ENCODE results near the gene ITGB1.

Gene ITGB1

DNA sequence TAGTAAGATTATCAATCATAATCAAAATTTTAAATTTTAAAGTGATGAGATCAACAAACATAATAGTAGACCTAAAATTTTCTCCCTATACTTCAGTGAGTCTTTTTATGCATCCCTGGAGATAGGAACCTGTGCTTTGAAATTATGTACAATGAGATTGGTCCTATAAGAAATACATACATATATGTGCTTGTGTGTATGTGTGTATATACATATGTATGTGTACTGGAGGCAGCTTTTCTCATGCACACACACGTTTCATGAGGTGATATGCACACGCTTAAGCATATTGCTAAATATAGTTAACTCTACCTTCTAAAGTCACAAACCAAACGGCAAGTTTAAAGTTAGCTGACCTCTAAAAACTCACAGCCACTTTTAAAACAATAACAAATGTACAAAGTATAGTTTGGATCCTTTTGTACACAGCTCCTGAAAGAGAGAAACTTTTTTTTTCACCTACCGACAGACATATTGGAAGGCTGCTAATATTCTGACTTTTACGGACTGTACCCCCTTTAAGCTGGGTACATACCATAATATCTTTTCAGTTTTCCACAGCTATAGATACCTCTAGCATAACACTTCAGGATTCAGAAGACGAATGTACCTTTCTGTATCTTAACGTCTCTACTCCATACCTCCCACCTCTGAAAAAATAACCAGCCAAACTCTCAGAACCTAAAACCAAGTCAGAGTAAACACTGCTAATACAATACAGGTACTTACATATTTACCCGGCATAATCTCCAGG, 3.3 kb downstream of the ITGB1 start:
- DNase-seq (ENCODE audit: low spot score) = no peak
- in situ Hi-C loops (cut with MboI; ENCODE audit: low pct_unique_long_range_greater_than_20kb, low sequenced_read_pairs, unreplicated experiment) = no loop called here
- TF ChIP-seq, protein P1, sequence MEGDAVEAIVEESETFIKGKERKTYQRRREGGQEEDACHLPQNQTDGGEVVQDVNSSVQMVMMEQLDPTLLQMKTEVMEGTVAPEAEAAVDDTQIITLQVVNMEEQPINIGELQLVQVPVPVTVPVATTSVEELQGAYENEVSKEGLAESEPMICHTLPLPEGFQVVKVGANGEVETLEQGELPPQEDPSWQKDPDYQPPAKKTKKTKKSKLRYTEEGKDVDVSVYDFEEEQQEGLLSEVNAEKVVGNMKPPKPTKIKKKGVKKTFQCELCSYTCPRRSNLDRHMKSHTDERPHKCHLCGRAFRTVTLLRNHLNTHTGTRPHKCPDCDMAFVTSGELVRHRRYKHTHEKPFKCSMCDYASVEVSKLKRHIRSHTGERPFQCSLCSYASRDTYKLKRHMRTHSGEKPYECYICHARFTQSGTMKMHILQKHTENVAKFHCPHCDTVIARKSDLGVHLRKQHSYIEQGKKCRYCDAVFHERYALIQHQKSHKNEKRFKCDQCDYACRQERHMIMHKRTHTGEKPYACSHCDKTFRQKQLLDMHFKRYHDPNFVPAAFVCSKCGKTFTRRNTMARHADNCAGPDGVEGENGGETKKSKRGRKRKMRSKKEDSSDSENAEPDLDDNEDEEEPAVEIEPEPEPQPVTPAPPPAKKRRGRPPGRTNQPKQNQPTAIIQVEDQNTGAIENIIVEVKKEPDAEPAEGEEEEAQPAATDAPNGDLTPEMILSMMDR (IDR thresholded peaks at IDR 0.05; ENCODE audit: extremely low read depth, insufficient read depth, missing control alignments) = no peak

DNA sequence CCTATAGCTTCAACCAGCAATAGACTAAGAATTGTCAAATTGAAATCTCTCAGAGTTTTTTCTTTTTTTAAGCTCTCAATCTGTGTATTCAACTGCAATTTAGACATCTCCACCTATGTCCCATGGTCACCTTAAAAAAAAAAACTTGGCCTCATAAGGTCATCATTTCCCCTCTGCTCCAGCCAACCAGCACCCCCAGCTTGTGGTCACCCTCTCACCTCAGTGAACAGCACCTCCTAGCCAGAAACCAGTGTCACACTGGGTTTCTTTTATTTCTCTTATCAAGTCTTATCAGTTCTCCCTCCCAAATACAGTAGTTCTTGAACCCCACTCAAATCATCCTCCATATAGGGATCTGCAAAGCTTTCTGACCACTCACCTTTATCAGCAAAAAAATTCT, 4.0 kb downstream of the ITGB1 start:
- TF ChIP-seq, protein P1 (IDR thresholded peaks at IDR 0.05; ENCODE audit: extremely low read depth, insufficient read depth, missing control alignments) = peak; percentile 39
- no peak for DNase-seq (ENCODE audit: low spot score)
- in situ Hi-C loops (cut with MboI; ENCODE audit: low pct_unique_long_range_greater_than_20kb, low sequenced_read_pairs, unreplicated experiment) = no loop called here

DNA sequence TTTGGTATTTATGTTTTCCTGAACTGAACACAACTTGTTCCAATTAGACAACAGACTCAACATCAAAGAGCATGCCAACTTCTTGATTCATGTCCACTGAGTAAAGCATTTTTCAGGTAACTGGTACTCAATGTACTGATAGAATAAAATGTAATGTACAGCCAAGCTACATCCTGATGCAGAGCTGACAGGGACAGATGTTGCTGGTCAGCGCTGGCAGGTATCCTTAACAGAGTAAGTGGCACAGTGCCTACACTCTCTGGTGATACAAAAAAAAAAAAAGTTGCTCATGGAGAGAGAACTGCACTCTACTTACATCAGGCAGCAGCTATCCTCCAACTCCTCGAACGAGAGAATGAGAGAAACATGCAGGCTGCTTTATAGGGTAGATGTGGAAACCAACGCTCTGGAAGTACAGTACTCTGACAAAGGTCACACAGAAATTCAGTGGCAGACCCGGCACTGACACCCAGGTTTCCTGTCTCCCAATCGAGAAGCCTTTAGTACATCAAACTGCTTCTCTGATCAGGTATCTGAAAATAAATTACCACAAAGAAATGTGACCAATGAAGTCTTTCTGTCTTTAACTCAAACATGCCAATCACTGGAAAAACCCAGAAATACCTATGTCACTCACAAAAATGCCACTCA, 4.6 kb downstream of the ITGB1 start:
- TF ChIP-seq, protein P1 (IDR thresholded peaks at IDR 0.05; ENCODE audit: extremely low read depth, insufficient read depth, missing control alignments) = no peak
- in situ Hi-C loops (cut with MboI; ENCODE audit: low pct_unique_long_range_greater_than_20kb, low sequenced_read_pairs, unreplicated experiment) = no loop called here
- no peak for DNase-seq (ENCODE audit: low spot score)

DNA sequence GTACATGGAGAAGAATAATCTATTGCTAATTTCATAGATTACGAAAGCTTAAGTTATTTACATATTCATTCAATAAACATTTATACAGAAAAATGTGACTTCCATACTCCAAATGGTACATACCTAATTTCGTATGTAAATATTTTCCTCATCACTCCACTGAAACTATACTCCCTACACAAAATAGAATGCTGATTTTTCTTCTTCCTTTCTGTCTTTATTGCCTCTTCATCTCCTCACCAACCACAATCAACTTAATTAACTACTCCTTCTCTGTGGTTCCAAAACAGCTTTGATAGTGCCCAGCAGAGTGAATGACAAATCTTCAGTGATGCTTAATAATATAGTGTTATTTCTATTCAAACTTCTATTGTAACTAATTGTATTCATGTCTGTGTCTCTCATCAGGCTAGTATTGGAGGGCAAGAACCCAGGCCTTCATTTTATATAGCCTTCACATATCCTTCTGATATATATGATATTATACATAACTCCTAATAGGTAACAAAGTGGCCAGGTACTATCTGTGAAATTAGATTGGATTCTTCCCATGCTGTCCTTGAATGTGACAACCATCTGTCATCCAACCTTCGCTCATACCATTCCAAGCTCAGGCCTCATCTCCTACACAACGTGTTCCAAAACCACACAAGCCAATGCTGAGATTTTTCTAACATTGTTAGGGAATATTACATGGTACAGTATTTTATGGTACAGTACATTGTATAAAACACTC, 5.3 kb downstream of the ITGB1 start:
- no peak for DNase-seq (ENCODE audit: low spot score)
- in situ Hi-C loops (cut with MboI; ENCODE audit: low pct_unique_long_range_greater_than_20kb, low sequenced_read_pairs, unreplicated experiment) = no loop called here
- TF ChIP-seq, protein P1 (IDR thresholded peaks at IDR 0.05; ENCODE audit: extremely low read depth, insufficient read depth, missing control alignments) = no peak

DNA sequence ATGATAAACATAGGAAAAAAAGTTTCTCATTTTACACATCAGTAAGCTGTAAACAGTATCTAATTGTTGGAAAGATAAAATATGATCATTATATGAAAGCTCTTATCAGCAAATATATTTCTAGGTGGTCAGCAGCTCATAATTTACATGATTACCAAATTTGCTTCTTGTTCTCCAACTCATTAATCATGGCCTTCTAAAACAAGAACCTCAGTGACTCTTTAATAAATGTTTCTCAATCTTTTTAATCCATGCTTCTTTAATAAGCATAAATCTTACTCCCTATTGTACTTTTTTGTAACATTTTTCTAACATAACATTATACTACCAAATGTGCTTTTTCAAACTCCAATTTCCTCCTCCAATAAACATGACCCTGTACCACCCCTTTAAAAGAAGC, 5.9 kb downstream of the ITGB1 start:
- no peak for DNase-seq (ENCODE audit: low spot score)
- in situ Hi-C loops (cut with MboI; ENCODE audit: low pct_unique_long_range_greater_than_20kb, low sequenced_read_pairs, unreplicated experiment) = no loop called here
- TF ChIP-seq, protein P1 (IDR thresholded peaks at IDR 0.05; ENCODE audit: extremely low read depth, insufficient read depth, missing control alignments) = no peak

DNA sequence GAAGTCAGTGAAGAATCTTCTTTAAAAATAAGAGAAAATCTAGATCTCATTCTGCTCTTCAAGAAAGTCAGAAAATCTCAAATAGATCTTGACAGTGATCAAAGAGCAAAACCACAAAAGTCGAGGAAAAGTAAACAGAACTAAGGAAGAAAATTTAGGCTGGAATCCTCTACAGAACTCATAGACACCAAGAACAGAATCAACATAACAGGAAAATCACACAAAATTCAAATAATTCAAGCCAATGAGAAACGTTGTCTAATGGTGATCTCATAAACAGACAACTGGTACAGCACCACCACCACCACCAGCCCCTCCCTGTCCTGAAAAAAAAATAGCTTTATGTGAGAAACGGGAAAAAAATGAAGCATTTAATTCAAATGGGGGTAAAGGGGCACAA, 6.9 kb downstream of the ITGB1 start:
- no peak for DNase-seq (ENCODE audit: low spot score)
- TF ChIP-seq, protein P1 (IDR thresholded peaks at IDR 0.05; ENCODE audit: extremely low read depth, insufficient read depth, missing control alignments) = no peak
- in situ Hi-C loops (cut with MboI; ENCODE audit: low pct_unique_long_range_greater_than_20kb, low sequenced_read_pairs, unreplicated experiment) = no loop called here
